SKM-1 (cell line): ENCODE data around the gene FYCO1.

Experiments
- DNase-seq: peaks from one replicate; lab custom pipeline; 2025; ENCODE audit not compliant: unreplicated experiment; lab: John Stamatoyannopoulos, UW

Gene FYCO1

DNA sequence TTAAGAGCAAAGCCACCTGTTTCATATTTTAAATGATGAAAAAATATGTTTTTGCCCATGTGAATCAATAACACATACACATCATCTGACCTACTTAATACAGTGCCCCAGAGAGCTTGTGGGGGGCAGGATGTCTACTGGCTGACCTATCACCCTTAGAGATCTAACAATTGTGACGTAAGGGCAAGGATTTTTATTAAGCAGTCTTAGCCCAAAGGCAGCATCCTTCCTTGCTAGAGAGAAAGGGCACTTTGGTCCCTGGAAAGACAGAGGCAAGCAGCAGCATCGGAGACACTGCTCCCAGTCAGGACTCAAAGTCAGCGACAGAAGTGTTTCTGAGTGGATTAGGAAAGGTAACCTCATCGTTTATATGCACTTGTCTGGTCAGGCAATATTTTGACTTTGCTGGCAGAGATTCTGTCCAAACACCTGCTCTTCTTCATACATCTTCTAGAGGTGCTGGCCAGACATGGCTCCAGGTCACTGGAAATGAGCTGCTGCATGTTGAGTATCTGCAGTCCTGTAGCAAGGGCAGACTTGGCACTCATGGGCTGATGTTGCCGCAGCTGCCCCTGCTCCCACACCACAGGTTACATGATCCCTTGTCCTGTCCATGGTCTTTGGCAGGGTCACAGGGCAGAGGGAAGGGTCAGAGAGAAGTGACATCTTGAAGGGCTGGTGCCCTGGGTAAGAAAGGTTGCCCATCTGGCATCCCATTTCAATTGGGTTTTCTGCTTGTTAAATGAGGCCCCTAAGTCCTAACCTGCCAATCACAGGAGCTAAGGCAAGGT lies 50.6 kb downstream of the FYCO1 start:
- no peak for DNase-seq

DNA sequence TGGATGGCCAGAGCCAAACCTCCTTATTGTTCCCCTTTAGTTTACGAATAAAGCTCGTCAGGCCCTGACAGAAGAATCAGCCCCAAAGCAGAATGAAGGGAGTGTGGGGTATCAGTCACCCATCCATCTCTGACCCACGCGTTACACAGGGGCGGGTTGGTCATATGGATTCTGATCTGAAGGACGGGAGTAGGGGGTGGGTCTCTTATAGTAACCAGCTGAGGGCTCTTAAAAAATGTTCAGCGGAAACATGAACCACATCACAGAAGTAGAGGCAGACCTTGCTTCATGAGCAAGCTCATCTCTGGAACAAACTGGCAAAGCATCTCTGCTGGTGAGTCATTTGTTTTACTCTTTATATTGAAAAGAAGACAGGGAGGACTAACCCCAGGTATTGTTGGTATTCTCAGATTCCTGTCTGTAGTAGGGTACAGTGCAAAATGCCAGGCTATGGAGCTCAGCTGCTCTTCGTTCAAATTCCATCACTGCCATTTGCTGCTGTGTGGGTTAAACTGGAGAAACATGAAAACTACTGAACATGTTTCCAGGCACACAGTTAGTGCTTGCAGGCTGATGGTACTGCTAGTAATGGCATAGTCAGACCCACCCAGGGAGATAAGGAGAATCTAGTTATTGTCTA lies 52.3 kb downstream of the FYCO1 start, which contains the start of gene CXCR6:
TSS of gene CXCR6 (plus strand) at position 258 of the 640 bp plus-strand sequence. CDS start 3,018 bp downstream, outside the sequence.
- no peak for DNase-seq

DNA sequence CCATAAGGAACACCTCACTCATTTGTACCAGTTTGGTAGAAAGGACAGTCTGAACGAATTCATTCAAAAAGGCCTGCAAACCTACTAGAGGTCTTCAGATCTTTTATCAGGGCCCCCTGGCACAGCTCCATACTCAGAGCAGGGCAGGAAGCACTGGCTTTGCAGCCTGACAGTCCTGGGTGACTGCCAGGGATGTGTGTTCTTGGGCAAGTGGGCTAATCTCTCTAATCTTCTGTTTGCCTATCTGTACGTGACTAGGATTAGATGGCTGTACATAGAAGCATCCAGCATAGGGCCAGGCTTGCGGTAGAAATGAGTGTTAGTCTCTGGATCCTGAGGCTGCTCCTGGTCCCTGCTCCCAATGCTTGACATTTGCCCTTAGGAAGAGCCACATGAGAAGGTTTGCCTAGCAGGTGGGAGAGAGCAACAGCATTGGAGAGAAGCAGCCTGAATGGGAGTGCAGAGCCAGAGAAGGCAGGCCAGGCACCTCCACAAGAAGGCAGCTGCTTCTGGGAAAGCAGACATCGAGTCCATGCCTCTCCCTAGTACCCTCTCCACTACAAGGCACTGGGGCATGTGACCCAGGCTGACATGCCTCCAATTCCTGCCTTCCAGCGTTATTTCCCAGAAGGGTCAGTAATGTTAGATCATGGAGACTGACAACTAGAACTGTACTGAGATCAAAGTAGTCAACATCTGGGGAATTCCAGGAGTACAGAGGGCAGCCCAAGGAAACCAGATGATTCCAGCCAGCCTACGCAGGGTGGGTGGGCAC lies 53.4 kb downstream of the FYCO1 start:
- no peak for DNase-seq

- DNase-seq = no peak
Observed at GRCh38 chr3:45940781-45941365, 54.8 kb downstream of the FYCO1 start.

DNA sequence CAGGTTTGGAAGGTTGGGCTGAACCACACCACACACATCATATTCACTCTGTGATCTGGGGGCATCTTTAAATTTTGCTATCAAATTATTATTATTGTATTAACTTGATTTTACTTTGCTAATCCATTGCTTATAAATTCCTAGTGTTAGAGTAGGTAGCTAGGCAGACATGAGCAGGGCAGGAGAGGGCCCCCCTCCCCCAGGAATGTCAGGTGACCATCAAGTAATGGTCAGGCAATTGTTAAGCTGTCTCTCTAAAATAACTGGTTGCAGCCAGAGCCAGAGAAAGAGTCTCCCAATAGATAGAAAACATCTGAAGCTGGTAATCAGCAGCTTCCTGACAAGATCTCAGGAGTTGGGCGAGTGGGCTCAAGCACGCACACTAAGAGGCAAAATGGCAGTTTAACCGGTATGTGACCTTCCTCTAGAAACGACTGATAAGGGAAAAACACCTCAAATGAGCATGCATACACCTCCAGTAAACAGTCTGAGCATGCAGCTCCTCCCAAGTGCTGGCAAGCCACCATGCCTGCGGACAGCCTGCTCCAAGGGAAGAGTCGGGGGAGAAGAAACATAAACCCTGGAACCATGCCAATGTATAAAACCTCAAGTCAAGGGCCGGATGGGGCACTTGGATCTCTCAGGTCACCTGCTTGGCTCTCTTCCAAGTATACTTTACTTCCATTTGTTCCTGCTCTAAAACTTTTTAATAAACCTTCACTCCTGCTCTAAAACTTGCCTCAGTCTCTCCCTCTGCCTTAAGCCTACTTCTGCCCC lies 55.4 kb downstream of the FYCO1 start:
- DNase-seq = no peak

DNA sequence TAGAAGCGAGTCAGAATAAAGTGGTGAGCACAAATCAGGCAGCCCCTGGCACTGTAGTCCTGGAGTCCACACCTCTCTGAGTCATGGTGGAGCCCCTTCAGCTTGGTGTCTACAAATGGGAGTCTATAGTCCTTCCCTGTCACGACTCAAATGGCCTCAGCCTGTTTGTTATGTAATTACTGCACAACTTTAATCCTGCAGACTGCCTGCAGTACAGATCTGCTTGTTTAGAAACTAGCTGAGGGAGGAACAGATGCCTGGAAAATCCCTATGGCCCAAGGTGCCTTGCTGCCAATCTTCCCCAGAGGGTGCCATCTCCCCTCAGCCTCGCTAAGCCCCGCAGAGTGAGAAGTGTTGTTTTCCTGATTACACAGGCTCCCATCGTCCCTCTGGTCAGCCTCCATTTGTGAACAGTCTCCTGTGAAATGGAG lies 56.3 kb downstream of the FYCO1 start:
- no peak for DNase-seq

DNA sequence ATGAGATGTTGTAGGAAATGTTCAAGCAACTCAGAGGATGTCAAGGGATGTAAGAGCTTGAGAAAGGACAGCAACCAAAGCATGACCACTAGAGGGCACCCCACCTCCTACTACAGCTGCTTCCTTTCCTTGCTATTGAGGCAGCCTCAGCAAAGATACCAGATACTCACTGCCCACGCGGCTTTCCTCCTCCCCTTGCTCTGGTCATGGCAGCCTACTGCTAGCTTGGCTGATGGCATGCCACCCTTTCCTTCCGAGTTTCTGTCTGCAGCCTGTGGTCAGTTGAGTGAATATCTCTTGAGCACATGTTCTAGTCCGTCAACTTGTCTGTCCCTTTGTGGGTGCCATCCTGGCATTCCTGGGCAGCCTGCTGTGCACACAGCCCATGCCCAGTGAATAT lies 56.8 kb downstream of the FYCO1 start:
- peak; percentile 86 for DNase-seq

- no peak for DNase-seq
Observed at GRCh38 chr3:45938043-45938435, 57.6 kb downstream of the FYCO1 start.

DNA sequence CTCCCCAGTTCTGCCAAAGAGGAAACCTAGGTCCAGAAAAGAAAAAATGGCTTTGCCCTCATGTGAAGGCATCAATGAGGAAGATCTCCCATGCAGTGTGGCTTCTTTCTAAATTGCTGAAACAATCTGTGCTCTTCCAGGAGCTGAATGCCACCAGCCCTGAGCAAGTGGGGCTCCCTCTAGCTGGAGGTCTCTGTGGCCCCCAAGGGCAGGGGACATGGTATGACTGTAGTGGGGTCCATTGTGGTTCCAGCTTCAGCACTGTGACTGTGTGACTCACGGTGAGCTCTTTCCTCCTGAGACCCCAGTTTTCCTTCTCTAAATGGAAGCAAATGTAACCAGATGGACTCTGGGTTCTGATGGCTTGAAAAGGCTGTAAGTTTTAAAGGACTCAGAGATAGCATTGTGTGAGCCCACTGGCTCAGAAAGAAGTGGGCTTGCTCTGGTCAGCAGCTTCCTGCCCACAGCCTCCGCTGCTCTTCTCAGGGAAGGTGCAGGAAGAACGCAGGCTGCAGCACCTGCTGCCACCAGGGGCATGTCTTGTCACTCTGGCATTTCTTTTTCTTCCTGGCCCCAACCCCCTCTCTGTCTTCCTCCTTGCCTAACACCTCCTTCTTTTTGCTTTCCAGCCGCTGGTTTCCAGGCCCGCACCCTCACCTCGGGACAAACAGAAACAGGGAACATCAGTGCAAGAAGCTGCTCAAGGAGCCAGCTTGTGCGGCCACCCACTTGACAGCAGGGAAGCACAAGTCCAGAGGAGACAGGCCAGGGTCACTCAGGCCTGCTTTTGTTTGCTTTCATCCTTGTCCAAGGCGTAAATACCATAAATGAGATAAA lies 58.2 kb downstream of the FYCO1 start:
- DNase-seq = no peak

DNA sequence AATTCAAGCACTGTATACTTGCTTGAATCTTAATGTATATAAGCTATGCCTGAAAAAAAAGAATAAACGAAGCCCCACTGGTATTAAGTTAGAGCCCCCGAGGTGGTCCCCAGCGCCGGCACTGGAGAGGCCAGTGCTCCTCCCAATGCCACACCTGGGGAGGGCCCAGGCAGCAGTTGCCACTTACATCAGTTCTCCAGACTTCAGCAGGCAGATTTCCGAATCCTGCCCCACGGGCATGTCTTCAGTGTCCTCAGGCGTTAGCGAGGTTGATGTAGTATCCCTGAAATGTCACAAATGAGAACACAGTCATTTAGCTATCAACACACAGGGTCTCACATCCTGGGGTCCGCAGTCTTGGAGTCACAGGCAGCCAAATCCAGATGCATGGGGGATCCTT lies 59.4 kb downstream of the FYCO1 start:
- DNase-seq = no peak

- no peak for DNase-seq
Observed at GRCh38 chr3:45933591-45933990, 62.0 kb downstream of the FYCO1 start.

DNA sequence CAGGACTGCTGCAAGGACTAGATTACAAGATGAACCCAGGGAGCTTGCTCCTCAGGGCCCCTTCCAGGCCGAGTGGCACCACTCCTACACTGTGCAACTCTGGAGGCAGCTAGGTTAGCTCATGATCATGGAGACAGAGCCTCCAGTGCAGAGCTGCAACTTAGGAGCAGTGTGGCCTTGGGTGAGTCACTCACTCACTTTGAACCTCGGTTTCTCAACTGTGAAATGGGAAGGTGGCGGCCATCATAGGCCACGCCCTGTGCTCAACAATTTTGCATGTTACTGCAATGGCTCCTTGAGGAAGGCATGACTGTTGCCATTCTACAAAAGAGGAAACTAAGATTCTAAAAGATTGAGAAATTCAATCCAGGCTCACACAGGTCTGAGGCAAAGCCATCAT lies 63.5 kb downstream of the FYCO1 start:
- DNase-seq = peak; percentile 39

- DNase-seq = no peak
Observed at GRCh38 chr3:45931496-45931895, 64.1 kb downstream of the FYCO1 start.

DNA sequence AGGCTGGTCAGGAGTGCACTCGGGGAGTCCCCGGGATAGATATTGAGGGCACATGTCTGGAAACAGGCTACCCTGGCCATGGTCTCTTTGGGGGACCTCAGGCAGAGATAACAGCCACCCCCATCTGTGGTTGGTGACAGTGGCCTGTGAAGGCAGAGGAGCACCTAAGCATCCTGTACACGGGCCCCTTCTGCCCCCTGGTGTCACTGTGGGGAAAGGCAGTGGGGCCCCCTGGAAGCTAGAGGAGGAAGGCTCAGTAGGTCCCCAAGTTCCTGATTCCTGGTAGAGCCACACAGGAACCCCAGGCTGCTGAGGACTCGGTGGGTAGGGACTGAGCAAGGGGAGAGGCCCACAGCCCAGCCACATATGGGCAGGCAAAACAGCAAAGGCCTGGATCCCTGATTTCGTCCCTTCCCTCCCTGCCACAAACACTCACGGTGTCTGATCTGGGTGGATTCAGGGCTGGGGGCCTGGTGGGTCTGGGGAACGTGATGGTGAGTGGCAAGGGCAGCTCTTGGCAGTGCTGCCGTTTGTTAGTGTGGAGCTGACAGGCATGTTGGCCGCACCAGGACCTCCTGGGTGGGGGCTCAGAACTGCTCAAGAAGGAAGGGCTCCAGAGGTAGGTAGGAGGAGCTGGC lies 66.5 kb downstream of the FYCO1 start:
- peak; percentile 20 for DNase-seq

DNA sequence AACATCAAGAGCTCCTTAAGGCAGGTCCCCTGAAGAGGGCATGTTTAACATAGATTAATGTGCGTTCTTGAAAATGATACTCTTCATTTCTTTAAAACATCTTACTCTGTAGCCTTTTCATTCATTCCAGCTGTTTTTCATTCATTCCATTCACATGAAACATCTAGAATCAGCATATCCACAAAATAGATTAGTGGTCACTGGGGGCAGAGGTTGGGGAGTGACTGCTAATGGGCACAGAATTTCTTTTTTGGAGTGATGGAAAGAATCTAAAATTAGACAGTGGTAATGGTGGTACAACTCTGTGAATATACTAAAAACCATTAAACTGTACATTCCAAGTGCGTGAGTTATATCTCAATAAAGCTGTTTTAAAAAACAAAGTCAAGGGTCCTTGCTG lies 67.7 kb downstream of the FYCO1 start:
- no peak for DNase-seq

DNA sequence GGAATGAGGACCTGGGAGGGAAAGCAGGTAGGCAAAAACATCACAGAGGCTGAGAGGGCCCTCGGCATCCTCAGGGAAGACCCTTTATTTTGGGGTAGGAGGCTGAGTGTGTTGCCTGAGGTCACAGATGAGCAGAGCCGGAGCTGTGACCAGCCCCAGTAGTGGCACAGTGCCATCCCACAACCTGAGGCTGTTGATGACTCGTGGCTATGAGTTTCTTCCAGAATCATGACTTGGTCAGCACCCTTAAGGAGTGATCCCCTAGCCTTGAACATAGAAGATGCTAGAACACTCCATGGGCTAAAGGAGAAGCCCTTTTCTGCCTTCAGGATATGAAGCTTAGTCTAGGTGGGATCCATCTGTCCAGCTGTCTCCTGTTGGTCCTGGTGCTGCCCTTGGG lies 71.9 kb downstream of the FYCO1 start:
- no peak for DNase-seq

- no peak for DNase-seq
Observed at GRCh38 chr3:45922950-45923590, 72.6 kb downstream of the FYCO1 start.

- DNase-seq = no peak
Observed at GRCh38 chr3:45922039-45922326, 73.6 kb downstream of the FYCO1 start.
